Measurements from ENCODE around the gene SERPINB4.
"Not testable (repeated sequence)": the region's sequence is repeated elsewhere in the genome, so short reads cannot be mapped to it uniquely, and the experiment has no call there.

Gene SERPINB4

DNA sequence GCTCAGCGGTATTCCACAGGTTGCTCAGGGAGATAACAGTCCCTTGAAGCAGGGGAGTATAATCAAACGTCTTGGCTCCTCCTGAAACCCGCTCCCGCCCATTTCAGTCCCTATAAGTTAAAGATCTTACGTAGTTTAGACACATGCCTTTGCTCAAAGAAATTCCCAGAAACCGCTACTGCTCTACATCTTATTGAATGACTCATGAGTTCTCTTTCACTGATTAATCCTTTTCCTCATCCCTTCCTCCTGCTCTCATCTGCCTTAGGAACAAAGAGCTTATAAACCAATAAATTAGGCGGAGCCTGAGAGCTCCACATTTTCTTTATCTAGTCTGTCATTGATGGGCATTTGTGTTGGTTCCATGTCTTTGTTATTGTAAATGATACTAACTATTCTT, 4.2 kb upstream of the SERPINB4 start:
- no peak for TF ChIP-seq JUND (IDR thresholded peaks at IDR 0.05; ENCODE audit: low read depth)
- in situ Hi-C loops (cut with HindIII; ENCODE audit: low pct_unique_long_range_greater_than_20kb, low sequenced_read_pairs): no loop called here
- DNase-seq (ENCODE audit: low read depth in 1 of 2, low spot score in 1 of 2): no peak

DNA sequence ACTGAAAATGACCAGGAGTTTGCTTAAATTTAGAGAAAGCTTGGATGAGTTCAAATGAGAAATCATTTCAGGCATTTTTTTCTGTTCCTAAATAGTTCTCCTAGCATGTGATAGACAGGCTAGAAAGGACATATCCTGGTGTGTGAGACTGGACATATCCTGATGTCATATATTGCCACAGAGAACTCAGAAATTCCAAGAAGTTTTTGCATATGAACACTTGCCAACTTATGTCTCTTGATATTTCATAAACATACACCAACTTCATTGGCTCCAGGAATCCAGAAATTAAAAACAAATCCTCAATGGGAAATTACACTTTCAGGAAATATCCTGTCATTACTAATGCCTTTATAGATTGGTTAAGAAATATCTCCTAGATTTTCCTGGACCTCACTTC, 2.9 kb upstream of the SERPINB4 start:
- DNase-seq (ENCODE audit: low read depth in 1 of 2, low spot score in 1 of 2): no peak
- TF ChIP-seq JUND (IDR thresholded peaks at IDR 0.05; ENCODE audit: low read depth): no peak
- in situ Hi-C loops (cut with HindIII; ENCODE audit: low pct_unique_long_range_greater_than_20kb, low sequenced_read_pairs): no loop called here

GRCh38 chr18:63644694-63645093, 638 bp upstream of the SERPINB4 start:
- DNase-seq (ENCODE audit: low read depth in 1 of 2, low spot score in 1 of 2); in situ Hi-C loops (cut with HindIII; ENCODE audit: low pct_unique_long_range_greater_than_20kb, low sequenced_read_pairs): not testable (repeated sequence)

DNA sequence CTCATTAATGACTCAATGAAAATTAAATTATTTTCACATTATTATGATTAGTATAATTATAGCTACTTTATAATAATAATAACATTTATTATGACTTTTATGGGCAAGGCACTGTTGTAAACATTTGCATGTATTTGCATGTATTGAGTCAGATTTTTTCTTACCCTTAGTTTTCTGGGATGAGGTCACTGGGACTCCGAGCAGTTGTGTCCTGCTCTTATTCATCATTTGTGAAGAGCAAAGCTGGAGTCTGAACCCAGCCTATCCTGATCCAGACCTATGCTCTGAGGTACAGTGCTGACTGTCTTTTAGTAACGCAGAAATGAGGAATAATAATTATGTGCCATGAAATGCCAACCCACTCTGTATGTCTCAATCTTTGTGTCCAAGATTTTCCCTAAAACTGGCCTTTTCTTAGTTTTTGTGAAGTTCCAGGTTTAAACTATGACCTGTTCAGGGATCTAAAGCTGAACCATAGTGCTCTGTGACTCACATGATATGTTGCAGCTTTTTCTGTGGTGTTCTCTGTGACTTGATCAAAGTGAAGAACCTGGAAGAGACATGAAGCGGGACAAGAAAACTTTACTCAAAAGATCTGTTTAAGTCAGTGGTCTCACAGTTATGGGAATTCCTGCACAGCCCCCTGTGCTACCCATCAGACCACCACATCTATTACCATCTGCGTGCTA, 1.2 kb downstream of the SERPINB4 start:
- not testable (repeated sequence) for DNase-seq (ENCODE audit: low read depth in 1 of 2, low spot score in 1 of 2)

GRCh38 chr18:63641157-63641680, 2.8 kb downstream of the SERPINB4 start:
- DNase-seq (ENCODE audit: low read depth in 1 of 2, low spot score in 1 of 2); in situ Hi-C loops (cut with HindIII; ENCODE audit: low pct_unique_long_range_greater_than_20kb, low sequenced_read_pairs): not testable (repeated sequence)

More for the DNA sequence above, 1.2 kb downstream of the SERPINB4 start:
- in situ Hi-C loops (cut with HindIII; ENCODE audit: low pct_unique_long_range_greater_than_20kb, low sequenced_read_pairs): not testable (repeated sequence)

- DNase-seq (ENCODE audit: low read depth in 1 of 2, low spot score in 1 of 2): no peak
- TF ChIP-seq JUND (IDR thresholded peaks at IDR 0.05; ENCODE audit: low read depth): no peak
- in situ Hi-C loops (cut with HindIII; ENCODE audit: low pct_unique_long_range_greater_than_20kb, low sequenced_read_pairs): no loop called here
Observed at GRCh38 chr18:63637703-63638102, 6.4 kb downstream of the SERPINB4 start.

- in situ Hi-C loops (cut with HindIII; ENCODE audit: low pct_unique_long_range_greater_than_20kb, low sequenced_read_pairs): no loop called here
- no peak for DNase-seq (ENCODE audit: low read depth in 1 of 2, low spot score in 1 of 2)
- no peak for TF ChIP-seq JUND (IDR thresholded peaks at IDR 0.05; ENCODE audit: low read depth)
Observed at GRCh38 chr18:63627819-63628218, 16.2 kb downstream of the SERPINB4 start.

GRCh38 chr18:63626431-63626830, 17.6 kb downstream of the SERPINB4 start:
- TF ChIP-seq JUND (IDR thresholded peaks at IDR 0.05; ENCODE audit: low read depth): no peak
- in situ Hi-C loops (cut with HindIII; ENCODE audit: low pct_unique_long_range_greater_than_20kb, low sequenced_read_pairs): no loop called here
- DNase-seq (ENCODE audit: low read depth in 1 of 2, low spot score in 1 of 2): no peak

DNA sequence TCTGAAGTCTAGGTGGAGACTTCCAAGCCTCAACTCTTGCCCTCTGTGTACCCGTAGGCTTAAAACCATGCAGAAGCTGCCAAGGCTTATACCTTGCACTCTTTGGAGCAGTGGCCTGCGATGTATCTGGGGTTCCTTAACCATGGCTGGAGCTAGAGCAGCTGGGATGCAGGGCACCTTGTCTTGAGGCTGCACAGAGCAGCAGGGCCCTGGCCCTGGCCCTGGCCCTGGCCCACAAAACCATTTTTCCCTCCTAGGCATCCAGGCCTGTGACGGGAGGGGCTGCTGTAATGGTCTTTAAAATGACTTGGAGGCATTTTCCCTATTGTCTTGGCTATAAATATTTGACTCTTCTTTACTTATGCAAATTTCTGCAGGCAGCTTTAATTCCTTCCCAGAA, 19.2 kb downstream of the SERPINB4 start:
- DNase-seq (ENCODE audit: low read depth in 1 of 2, low spot score in 1 of 2): no peak
- in situ Hi-C loops (cut with HindIII; ENCODE audit: low pct_unique_long_range_greater_than_20kb, low sequenced_read_pairs): no loop called here
- no peak for TF ChIP-seq JUND (IDR thresholded peaks at IDR 0.05; ENCODE audit: low read depth)

- no peak for TF ChIP-seq JUND (IDR thresholded peaks at IDR 0.05; ENCODE audit: low read depth)
- DNase-seq (ENCODE audit: low read depth in 1 of 2, low spot score in 1 of 2): no peak
- in situ Hi-C loops (cut with HindIII; ENCODE audit: low pct_unique_long_range_greater_than_20kb, low sequenced_read_pairs): no loop called here
Observed at GRCh38 chr18:63619661-63620060, 24.4 kb downstream of the SERPINB4 start.

DNA sequence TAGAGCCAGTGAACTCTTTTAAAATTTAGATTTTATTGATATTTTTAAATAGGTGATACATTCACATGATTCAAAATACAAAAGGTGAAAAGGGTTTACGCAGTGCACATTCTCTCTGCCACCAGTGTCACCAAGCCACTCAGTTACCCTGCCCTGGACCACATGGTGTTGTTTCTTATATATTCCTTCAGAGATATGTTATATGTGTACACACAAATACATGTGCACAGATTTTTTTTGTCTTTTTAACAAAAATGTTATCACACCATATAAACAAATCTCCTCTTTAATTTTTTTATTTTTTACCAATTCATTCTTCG, 26.2 kb downstream of the SERPINB4 start:
- TF ChIP-seq JUND (IDR thresholded peaks at IDR 0.05; ENCODE audit: low read depth): no peak
- in situ Hi-C loops (cut with HindIII; ENCODE audit: low pct_unique_long_range_greater_than_20kb, low sequenced_read_pairs): no loop called here
- no peak for DNase-seq (ENCODE audit: low read depth in 1 of 2, low spot score in 1 of 2)

GRCh38 chr18:63617049-63617914, 26.8 kb downstream of the SERPINB4 start:
- TF ChIP-seq JUND (IDR thresholded peaks at IDR 0.05; ENCODE audit: low read depth): no peak
- in situ Hi-C loops (cut with HindIII; ENCODE audit: low pct_unique_long_range_greater_than_20kb, low sequenced_read_pairs): no loop called here
- no peak for DNase-seq (ENCODE audit: low read depth in 1 of 2, low spot score in 1 of 2)

GRCh38 chr18:63613420-63613819, 30.6 kb downstream of the SERPINB4 start:
- no peak for DNase-seq (ENCODE audit: low read depth in 1 of 2, low spot score in 1 of 2)
- no peak for TF ChIP-seq JUND (IDR thresholded peaks at IDR 0.05; ENCODE audit: low read depth)
- in situ Hi-C loops (cut with HindIII; ENCODE audit: low pct_unique_long_range_greater_than_20kb, low sequenced_read_pairs): no loop called here
